K562 (cell line): ENCODE results near the gene CFAP221. TPM values are rescaled to one million over a fixed set of nuclear protein-coding genes. Genes with fewer than 3 reads are reported as not detected.

Experiments
- ATAC-seq: fragments of 200-7000 bp; cut with Tn5 transposase; 3 replicates; pipeline ENCODE4 v1.9.1; 2020; ENCODE audit warnings: moderate library complexity
- Bru-seq: library from RNA; stranded (reverse); fragments of 400-500 nt; gene quantifications from one replicate; lab custom pipeline; 2021; lab: Mats Ljungman, UMichigan
- BruChase-seq, 2 experiments: library from RNA; stranded (reverse); fragments of 400-500 nt; gene quantifications; one replicate each; lab custom pipeline; 2021; lab: Mats Ljungman, UMichigan
- BruUV-seq: library from RNA; stranded (reverse); fragments of 400-500 nt; replicated peaks from 2 replicates; lab custom pipeline; 2021; lab: Mats Ljungman, UMichigan
- CTCF ChIA-PET: fragments of 300-600 bp; formaldehyde crosslinking; extraction: SDS; loops from one replicate; lab custom pipeline; 2021; ENCODE audit warnings: low intra/inter-chr PET ratio; lab: Yijun Ruan, JAX
- POLR2A ChIA-PET: fragments of 300-600, 350-650 bp; sonication (Branson Sonifier 250); formaldehyde crosslinking; extraction: SDS; loops from one replicate; lab custom pipeline; 2021; ENCODE audit warnings: antibody characterized with exemption, inconsistent platforms; lab: Yijun Ruan, JAX
- DNase-seq, 4 experiments: peaks; one replicate each; pipeline versions ENCODE4 v3.0.0 to v3.0.0-alpha.2; 2011 to 2018; ENCODE audit warnings: low spot score in 3 of 4, mixed read lengths in 3 of 4; ENCODE audit errors: extremely low read depth in 1 of 4
- FAIRE-seq: peaks from 2 replicates; lab custom pipeline; 2011; peaks lifted over from hg19 to GRCh38; lab: Jason Lieb, UNC
- H2AFZ ChIP-seq: 2 replicates; pipeline ENCODE4 v1.6.0; 2011; ENCODE audit warnings: low read depth, low read length, control low read depth, inconsistent platforms
- H3K27ac ChIP-seq: fragments of 200-600 bp; 3 replicates; pipeline ENCODE4 v1.8.0; 2011; ENCODE audit warnings: low read depth, mild to moderate bottlenecking, control low read depth, inconsistent platforms, low read length, moderate library complexity, mixed read lengths; ENCODE audit errors: extremely low read depth
- H3K27me3 ChIP-seq, 2 experiments: fragments of 300-600 bp in 1 of 2; 2 replicates in 1 of 2; 3 replicates in 1 of 2; pipeline versions ENCODE4 v1.6.0 to v1.8.0; 2011; ENCODE audit warnings: inconsistent platforms in 2 of 2, low read length in 2 of 2, mild to moderate bottlenecking in 1 of 2, mixed read lengths in 1 of 2, moderate library complexity in 1 of 2; ENCODE audit not compliant: control insufficient read depth in 2 of 2, insufficient read depth in 2 of 2
- H3K36me3 ChIP-seq: fragments of 300-600 bp; 3 replicates; pipeline ENCODE4 v1.8.0; 2011; ENCODE audit warnings: mild to moderate bottlenecking, low read length, inconsistent platforms; ENCODE audit not compliant: control insufficient read depth, insufficient read depth
- H3K4me1 ChIP-seq, 2 experiments: fragments of 200-600 bp in 1 of 2; replicated peaks in 1 of 2; 2 replicates in 1 of 2; 3 replicates in 1 of 2; pipeline versions ENCODE4 v1.5.1 to v1.8.0; 2011; ENCODE audit warnings: inconsistent platforms in 2 of 2, low read length in 2 of 2, mild to moderate bottlenecking in 1 of 2, mixed read lengths in 1 of 2, moderate library complexity in 1 of 2; ENCODE audit not compliant: control insufficient read depth in 2 of 2, insufficient read depth in 2 of 2
- H3K4me2 ChIP-seq: 2 replicates; pipeline ENCODE4 v1.6.1; 2011; ENCODE audit warnings: low read length, control low read depth, inconsistent platforms, mixed read lengths; ENCODE audit not compliant: insufficient read depth
- H3K4me3 ChIP-seq: fragments of 200-600 bp; sonication (generic), shearing (Covaris generic); 2 replicates; pipeline ENCODE4 v1.5.1; 2016; ENCODE audit warnings: control low read depth, inconsistent platforms
- H3K79me2 ChIP-seq: fragments of 200-600 bp; 3 replicates; pipeline ENCODE4 v1.8.0; 2011; ENCODE audit warnings: low read length, inconsistent platforms; ENCODE audit not compliant: control insufficient read depth, insufficient read depth
- H3K9ac ChIP-seq, 2 experiments: 2 replicates each; pipeline versions ENCODE4 v1.6.0 to v1.6.1; 2011; ENCODE audit warnings: low read depth in 2 of 2, low read length in 2 of 2, control low read depth in 1 of 2, inconsistent platforms in 1 of 2, mild to moderate bottlenecking in 1 of 2, mixed read lengths in 1 of 2; ENCODE audit not compliant: insufficient read depth in 1 of 2
- H3K9me1 ChIP-seq: one replicate; pipeline ENCODE4 v1.6.0; 2011; ENCODE audit warnings: inconsistent platforms, mild to moderate bottlenecking, low read length, moderate library complexity; ENCODE audit not compliant: control insufficient read depth, insufficient read depth
- H3K9me3 ChIP-seq: replicated peaks from 2 replicates; pipeline ENCODE4 v1.5.1; 2011; ENCODE audit warnings: low read depth, low read length, inconsistent platforms; ENCODE audit not compliant: control insufficient read depth, insufficient read depth
- H4K20me1 ChIP-seq: replicated peaks from 2 replicates; pipeline ENCODE4 v1.6.1; 2011; ENCODE audit warnings: low read length, inconsistent platforms, mixed read lengths; ENCODE audit not compliant: control insufficient read depth, insufficient read depth
- REST ChIP-seq, 2 experiments: fragments of 450-650 bp; formaldehyde crosslinking in 1 of 2; IDR thresholded peaks; 2 replicates each; pipeline versions ENCODE4 v1.4.0 to v1.6.1; 2014 to 2020; ENCODE audit warnings: mild to moderate bottlenecking in 2 of 2, borderline replicate concordance in 1 of 2, low read depth in 1 of 2
- SPI1 ChIP-seq: IDR thresholded peaks from 2 replicates; pipeline ENCODE4 v1.6.1; 2011; ENCODE audit warnings: low read depth, low read length, control low read depth, borderline replicate concordance
- SREBF1 ChIP-seq: fragments of 150-350 bp; IDR thresholded peaks from 2 replicates; pipeline ENCODE4 v1.6.1; 2014; ENCODE audit warnings: antibody characterized with exemption, low read depth, low read length, borderline replicate concordance
- WGBS: fragments of 100-300 bp; shearing (Covaris generic); methylation state at CpG from one replicate; pipeline ENCODE4 v1.1.6; 2016; ENCODE audit warnings: low coverage, mixed read lengths; ENCODE audit not compliant: insufficient coverage; ENCODE audit errors: missing lambda C conversion rate; 5-methylcytosine and 5-hydroxymethylcytosine counted together
- in situ Hi-C: fragments of 300-500 bp; cut with MboI; formaldehyde crosslinking; loops from 4 replicates; pipeline ENCODE4 v1.15.0; 2018; ENCODE audit warnings: inconsistent platforms, mixed read lengths
- intact Hi-C: fragments of 100-400 bp; cut with micrococcal nuclease; formaldehyde crosslinking; loops from 2 replicates; pipeline ENCODE4 v1.14.2; 2022
- long read RNA-seq, 3 experiments: library from polyadenylated mRNA in 2 of 3; library from RNA in 1 of 3; unstranded in 2 of 3; stranded (forward) in 1 of 3; transcript quantifications; one replicate each; pipeline ENCODE4 v2.0.0, GENCODE V29; 2019 to 2022
- polyA minus RNA-seq, 3 experiments: library from RNA; depleted of rRNA, polyadenylated mRNA; stranded (reverse); fragments of >200 nt; gene quantifications; 2 replicates each; pipeline ENCODE4 v1.2.3, GENCODE V29; 2011
- polyA plus RNA-seq, 8 experiments: library from polyadenylated mRNA; depleted of rRNA in 4 of 8; stranded (reverse) in 5 of 8; unstranded in 3 of 8; fragments of >200 nt; fragmentation: Nextera tagmentation in 2 of 8; fragmentation: Illumina TruSeq in 1 of 8; extraction: Ambion mirVana in 2 of 8; extraction: Trizol in 1 of 8; gene quantifications; 2 replicates each; pipeline versions ENCODE4 v1.2.1 to v1.2.3, GENCODE V29; 2011 to 2014; ENCODE audit warnings: inconsistent platforms in 1 of 8, missing spikeins in 1 of 8
- total RNA-seq, 7 experiments: library from RNA; depleted of rRNA in 6 of 7; stranded (reverse); fragments of >200 nt in 6 of 7; fragmentation: Illumina TruSeq in 2 of 7; extraction: Trizol in 2 of 7; gene quantifications; 2 replicates each; pipeline versions ENCODE4 v1.2.1 to v1.2.3, GENCODE V29; 2011 to 2021; ENCODE audit warnings: low replicate concordance in 1 of 7

CFAP221 gene
- total RNA-seq (2011; cell fraction: chromatin; rRNA removed; ENCODE audit: low replicate concordance): 0.90 TPM in 1 of 2 replicates, not detected in the other
- total RNA-seq (2011; cell fraction: nucleolus; rRNA removed): 0.53 TPM in 1 of 2 replicates, not detected in the other
- total RNA-seq (2011; cell fraction: nucleoplasm; rRNA removed): 0.44 TPM in 1 of 2 replicates, not detected in the other
- total RNA-seq (2014; rRNA removed) (0.09 and 1.2 TPM in 2 replicates), total RNA-seq (2014; rRNA removed; fragmentation: Illumina TruSeq; extraction: Trizol) (0.48 and 0.84 TPM in 2 replicates), total RNA-seq (2015; rRNA removed; fragmentation: Illumina TruSeq; extraction: Trizol) (0.65 and 0.98 TPM in 2 replicates), total RNA-seq (2021) (0.35 and 0.51 TPM in 2 replicates), polyA plus RNA-seq (2011; rRNA removed) (0.35 and 0.41 TPM in 2 replicates), polyA plus RNA-seq (2014; fragmentation: Illumina TruSeq; extraction: Trizol) (0.64 and 1.4 TPM in 2 replicates), polyA plus RNA-seq (2014; fragmentation: Nextera tagmentation; extraction: Ambion mirVana) (under 1 TPM; 0.69 to 0.70 TPM), polyA plus RNA-seq (2014; rRNA removed) (0.16 and 0.62 TPM in 2 replicates), polyA minus RNA-seq (2011; rRNA and poly(A)+ RNA removed) (not detected in 2 replicates), Bru-seq, nascent RNA (percentile 33 among the genes with signal in this experiment), BruChase-seq, experiment 1, labeled RNA remaining after a 2-hour chase (percentile 26 among the genes with signal in this experiment), BruChase-seq, experiment 2, labeled RNA remaining after a 6-hour chase (percentile 25 among the genes with signal in this experiment)
- polyA plus RNA-seq (2011; cell fraction: cytosol; rRNA removed): 0.03 and 0.06 TPM in 2 replicates
- polyA plus RNA-seq (2011; cell fraction: nucleus; rRNA removed): 0.46 and 0.53 TPM in 2 replicates
- polyA plus RNA-seq (2012): 0.71 and 1.5 TPM in 2 replicates
- not detected in 2 replicates for polyA minus RNA-seq (2011; cell fraction: cytosol; rRNA and poly(A)+ RNA removed)
- 0.44 and 1.1 TPM in 2 replicates for polyA minus RNA-seq (2011; cell fraction: nucleus; rRNA and poly(A)+ RNA removed)
- long read RNA-seq, experiment 1, partial matches to known transcripts: 1 of 1 reads
- long read RNA-seq, experiment 1, other reads (novel, unspliced or antisense): 0 of 1 reads
- long read RNA-seq, experiment 2: 0 reads
- long read RNA-seq, experiment 3, partial matches to known transcripts: 1 of 1 reads
- long read RNA-seq, experiment 3, other reads (novel, unspliced or antisense): 0 of 1 reads

GRCh38 chr2:119544075-119544938 lies at the start of gene CFAP221:
TSS of gene CFAP221 (plus strand) at chr2:119544449. CDS start at chr2:119546132, 1,683 bp downstream.
- Histone ChIP-seq H3K27ac (peak within 1 kb of the TSS; percentile 88), H3K36me3 (no peaks in the 10 kb centered on the region), H2AFZ (peak within 1 kb of the TSS; percentile 100), H3K4me3 (peak within 1 kb of the TSS; percentile 59), H3K4me1 (peaks cover 19 to 33% of the 10 kb centered on the region in 2 experiments), H3K9me3 (no peaks in the 10 kb centered on the region), H4K20me1 (0 out of 2 replicates have a peak, but pooled peaks cover 3% of the 10 kb centered on the region), H3K9ac (peak within 1 kb of the TSS; percentile 81 to 93), H3K4me2 (peak within 1 kb of the TSS; percentile 87), H3K9me1 (no peaks in the 10 kb centered on the region), H3K27me3 (no peaks in the 10 kb centered on the region; a peak in 1 of 5 replicates), H3K79me2 (no peaks in the 10 kb centered on the region)
- ATAC-seq (peak; percentile 95), DNase-seq (peak; percentile 88 to 93 (median 92)), FAIRE-seq (peak; percentile 90)
- ChIA-PET POLR2A (interaction anchor here (0.6 kb wide), 1 partner anchor 483 kb away, joined by 3 read pairs; no protein-coding TSS in a partner anchor), CTCF (no interaction called here)
- in situ Hi-C loops (no loop called here), intact Hi-C loops (no loop called here)
- WGBS: 2% methylated on average over 45 of the region's 89 CpGs
- BruUV-seq: no TSS peak
- no peak for TF ChIP-seq SPI1
- TF ChIP-seq REST (IDR thresholded peaks at IDR 0.05; ENCODE audit: borderline replicate concordance): peak; percentile 95
- no peak; the same call in 1 of the 2 replicates for TF ChIP-seq REST (CRISPR knock-in tag; IDR thresholded peaks at IDR 0.05; ENCODE audit: low read depth)
- peak; percentile 63; the same call in 1 of the 2 replicates for TF ChIP-seq SREBF1
